OCI-LY7 (cell line): ENCODE data around the gene LAMA2. TPM values are rescaled to one million over a fixed set of nuclear protein-coding genes. Genes with fewer than 3 reads are reported as not detected.

Source experiments
- BruUV-seq: library from RNA; stranded (reverse); fragments of 400-500 nt; replicated peaks from 2 replicates; lab custom pipeline; 2021; lab: Mats Ljungman, UMichigan
- CTCF ChIA-PET: fragments of 300-600 bp; sonication (Branson Sonifier 250); formaldehyde crosslinking; loops from one replicate; lab custom pipeline; 2022; ENCODE audit warnings: antibody characterized with exemption; ENCODE audit not compliant: unreplicated experiment; lab: Charles Lee
- POLR2A ChIA-PET: fragments of 300-600 bp; sonication (Branson Sonifier 250); formaldehyde crosslinking; loops from one replicate; lab custom pipeline; 2022; ENCODE audit warnings: antibody characterized with exemption; lab: Charles Lee
- DNase-seq: peaks from one replicate; pipeline ENCODE4 v3.0.0-alpha.2; 2015; ENCODE audit warnings: low spot score
- H2AFZ ChIP-seq: fragments of 200-600 bp; sonication (generic), shearing (Covaris generic); 2 replicates; pipeline ENCODE4 v1.6.1; 2014; ENCODE audit warnings: mild to moderate bottlenecking, antibody characterized with exemption, low read length, moderate library complexity
- H3K27ac ChIP-seq: fragments of 200-600 bp; sonication (generic); 2 replicates; pipeline ENCODE4 v1.5.1; 2014; ENCODE audit warnings: mixed run types, low read depth, mild to moderate bottlenecking, moderate library complexity, low read length, inconsistent platforms; ENCODE audit not compliant: poor library complexity, severe bottlenecking
- H3K36me3 ChIP-seq: fragments of 200-600 bp; sonication (generic); 2 replicates; pipeline ENCODE4 v1.6.1; 2014; ENCODE audit warnings: mild to moderate bottlenecking, antibody characterized with exemption, low read length, moderate library complexity, mixed read lengths; ENCODE audit not compliant: insufficient read depth
- H3K4me1 ChIP-seq: fragments of 200-600 bp; sonication (generic); 2 replicates; pipeline ENCODE4 v1.5.1; 2014; ENCODE audit warnings: mild to moderate bottlenecking, low read length; ENCODE audit not compliant: insufficient read depth, poor library complexity, severe bottlenecking
- H3K4me2 ChIP-seq: fragments of 200-600 bp; sonication (generic); 2 replicates; pipeline ENCODE4 v1.6.1; 2014; ENCODE audit warnings: mild to moderate bottlenecking, low read length
- H3K4me3 ChIP-seq: fragments of 200-600 bp; sonication (generic); 2 replicates; pipeline ENCODE4 v1.5.1; 2014; ENCODE audit warnings: mild to moderate bottlenecking, low read depth, low read length; ENCODE audit not compliant: poor library complexity, severe bottlenecking
- H3K79me2 ChIP-seq: fragments of 200-600 bp; sonication (generic); 2 replicates; pipeline ENCODE4 v1.6.1; 2016; ENCODE audit warnings: low read depth, mild to moderate bottlenecking, low read length, moderate library complexity, mixed read lengths; ENCODE audit not compliant: insufficient read depth
- H3K9me2 ChIP-seq: fragments of 200-600 bp; sonication (generic); 2 replicates; pipeline ENCODE4 v1.6.1; 2016; ENCODE audit warnings: mild to moderate bottlenecking, low read length, mixed read lengths; ENCODE audit not compliant: insufficient read depth
- H3K9me3 ChIP-seq: fragments of 200-600 bp; sonication (generic); 2 replicates; pipeline ENCODE4 v1.6.1; 2014; ENCODE audit warnings: mild to moderate bottlenecking, mixed run types, low read length, mixed read lengths
- H4K20me1 ChIP-seq: fragments of 200-600 bp; sonication (generic); 2 replicates; pipeline ENCODE4 v1.6.1; 2014; ENCODE audit warnings: mild to moderate bottlenecking, antibody characterized with exemption, low read length, moderate library complexity, mixed read lengths; ENCODE audit not compliant: insufficient read depth
- EZH2phosphoT487 ChIP-seq: fragments of 200-600 bp; sonication (generic); IDR thresholded peaks from 2 replicates; pipeline ENCODE4 v1.6.1; 2018; ENCODE audit warnings: low read depth, borderline replicate concordance, mild to moderate bottlenecking, mixed run types, antibody characterized with exemption, low read length, moderate library complexity, mixed read lengths
- intact Hi-C: fragments of 100-400 bp; cut with micrococcal nuclease; formaldehyde crosslinking; loops from one replicate; pipeline ENCODE4 v1.10.0; 2022; ENCODE audit not compliant: unreplicated experiment
- total RNA-seq, 2 experiments: library from RNA; depleted of rRNA in 1 of 2; stranded (reverse); fragments of >200 nt in 1 of 2; shearing (Covaris generic) in 1 of 2; gene quantifications; 2 replicates each; pipeline ENCODE4 v1.2.3, GENCODE V29; 2014 to 2022
- TF ChIP-seq, protein P1 (sequence below): fragments of 200-600 bp; sonication (generic); conservative IDR thresholded peaks from 2 replicates; pipeline ENCODE4 v1.5.1; 2014; ENCODE audit warnings: mild to moderate bottlenecking, antibody characterized with exemption, low read length, moderate library complexity, mixed read lengths

Gene LAMA2
- total RNA-seq, 2 experiments from 2014 or later, result not detected

DNA sequence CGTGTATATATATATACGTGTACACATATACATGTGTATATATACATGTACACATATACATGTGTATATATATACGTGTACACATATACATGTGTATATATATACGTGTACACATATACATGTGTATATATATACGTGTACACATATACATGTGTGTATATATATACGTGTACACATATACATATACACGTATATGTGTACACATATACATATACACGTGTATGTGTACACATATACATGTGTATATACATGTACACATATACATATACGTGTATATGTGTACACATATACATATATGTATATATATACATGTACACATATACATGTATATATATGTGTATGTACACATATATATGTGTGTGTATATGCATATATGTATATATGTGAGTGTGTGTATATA is 317.2 kb downstream of the LAMA2 start:
- DNase-seq, result no peak
- no peak overlapping the region for H3K27ac ChIP-seq
- CTCF ChIA-PET, result no interaction called here
- H4K20me1 ChIP-seq, result no peaks in the 10 kb centered on the region
- intact Hi-C loops, result no loop called here
- no peaks in the 10 kb centered on the region for H3K79me2 ChIP-seq
- H3K9me3 ChIP-seq, result no peaks in the 10 kb centered on the region
- no peaks in the 10 kb centered on the region for H3K9me2 ChIP-seq
- H3K4me3 ChIP-seq, result no peak overlapping the region
- H3K4me2 ChIP-seq, result no peak overlapping the region
- POLR2A ChIA-PET, result no interaction called here
- TF ChIP-seq, protein P1, sequence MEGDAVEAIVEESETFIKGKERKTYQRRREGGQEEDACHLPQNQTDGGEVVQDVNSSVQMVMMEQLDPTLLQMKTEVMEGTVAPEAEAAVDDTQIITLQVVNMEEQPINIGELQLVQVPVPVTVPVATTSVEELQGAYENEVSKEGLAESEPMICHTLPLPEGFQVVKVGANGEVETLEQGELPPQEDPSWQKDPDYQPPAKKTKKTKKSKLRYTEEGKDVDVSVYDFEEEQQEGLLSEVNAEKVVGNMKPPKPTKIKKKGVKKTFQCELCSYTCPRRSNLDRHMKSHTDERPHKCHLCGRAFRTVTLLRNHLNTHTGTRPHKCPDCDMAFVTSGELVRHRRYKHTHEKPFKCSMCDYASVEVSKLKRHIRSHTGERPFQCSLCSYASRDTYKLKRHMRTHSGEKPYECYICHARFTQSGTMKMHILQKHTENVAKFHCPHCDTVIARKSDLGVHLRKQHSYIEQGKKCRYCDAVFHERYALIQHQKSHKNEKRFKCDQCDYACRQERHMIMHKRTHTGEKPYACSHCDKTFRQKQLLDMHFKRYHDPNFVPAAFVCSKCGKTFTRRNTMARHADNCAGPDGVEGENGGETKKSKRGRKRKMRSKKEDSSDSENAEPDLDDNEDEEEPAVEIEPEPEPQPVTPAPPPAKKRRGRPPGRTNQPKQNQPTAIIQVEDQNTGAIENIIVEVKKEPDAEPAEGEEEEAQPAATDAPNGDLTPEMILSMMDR, result no peak
- no peak for TF ChIP-seq EZH2phosphoT487
- BruUV-seq, result no TSS peak
- H2AFZ ChIP-seq, result no peak overlapping the region
- H3K36me3 ChIP-seq, result no peaks in the 10 kb centered on the region
- H3K4me1 ChIP-seq, result no peaks in the 10 kb centered on the region

DNA sequence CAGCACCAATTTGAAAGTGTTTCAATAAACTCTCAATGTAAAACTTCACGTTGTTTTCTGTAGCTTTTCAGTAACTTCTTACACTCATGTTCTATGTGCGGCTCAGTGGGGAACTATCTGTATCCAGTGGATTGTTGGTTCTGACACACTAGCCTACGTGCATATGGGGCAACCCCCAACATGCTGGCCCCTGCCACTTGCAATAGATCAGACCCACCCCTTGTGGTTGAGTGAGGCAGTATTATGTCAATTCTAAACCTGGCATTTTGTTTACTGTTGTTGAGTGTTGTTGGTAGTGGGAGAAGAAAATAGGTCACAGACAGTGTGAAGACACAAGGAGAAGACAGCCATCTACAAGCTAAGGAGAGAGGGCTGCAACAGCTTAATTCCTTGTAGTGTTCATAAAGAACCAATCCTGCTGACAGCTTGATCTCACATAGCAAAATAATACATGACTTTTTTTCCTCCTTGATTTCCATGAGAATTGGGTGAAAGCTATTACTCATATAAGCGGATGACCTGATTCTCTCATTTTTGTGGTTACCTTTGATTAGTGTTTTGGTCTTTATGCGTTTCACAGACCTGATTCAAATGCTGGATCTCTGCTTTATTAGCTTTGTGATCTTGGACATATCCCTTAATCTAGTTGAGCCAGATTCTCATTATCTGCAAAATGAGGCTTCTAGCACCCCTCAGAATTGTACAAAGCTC is 320.4 kb downstream of the LAMA2 start:
- CTCF ChIA-PET, result no interaction called here

More for the DNA sequence above, 320.4 kb downstream of the LAMA2 start:
- Histone ChIP-seq H3K27ac (no peak overlapping the region), H3K9me2 (no peaks in the 10 kb centered on the region), H2AFZ (no peak overlapping the region), H3K4me1 (no peaks in the 10 kb centered on the region), H4K20me1 (no peaks in the 10 kb centered on the region), H3K79me2 (no peaks in the 10 kb centered on the region), H3K36me3 (no peaks in the 10 kb centered on the region), H3K9me3 (no peaks in the 10 kb centered on the region), H3K4me3 (no peak overlapping the region), H3K4me2 (no peak overlapping the region)
- BruUV-seq, result no TSS peak
- no peak for DNase-seq
- POLR2A ChIA-PET, result interaction anchor here (0.6 kb wide), 1 partner anchor 1500 kb away, joined by 3 read pairs; no protein-coding TSS in a partner anchor
- intact Hi-C loops, result no loop called here
- TF ChIP-seq, protein P1, result no peak
- no peak for TF ChIP-seq EZH2phosphoT487
